HT1080 (cell line): ENCODE data around the gene PKD2L1. TPM values are rescaled to one million over a fixed set of nuclear protein-coding genes. Genes with fewer than 3 reads are reported as not detected.
"Not testable (repeated sequence)": the region's sequence is repeated elsewhere in the genome, so short reads cannot be mapped to it uniquely, and the experiment has no call there.

Experiments
- DNase-seq: peaks from one replicate; pipeline ENCODE4 v3.0.0-alpha.2; 2015; ENCODE audit warnings: low read depth
- total RNA-seq: library from RNA; depleted of rRNA; stranded (reverse); fragments of >200 nt; shearing (Covaris generic); gene quantifications from 2 replicates; pipeline ENCODE4 v1.2.3, GENCODE V29; 2014

Gene PKD2L1
- total RNA-seq, 1 experiment from 2014 or later, result not detected

- no peak for DNase-seq
Observed at GRCh38 chr10:100334762-100335161, 4.7 kb upstream of the PKD2L1 start.

GRCh38 chr10:100333661-100334440 is 3.8 kb upstream of the PKD2L1 start:
- DNase-seq, result no peak

- DNase-seq, result no peak
Observed at GRCh38 chr10:100333106-100333505, 3.1 kb upstream of the PKD2L1 start.

- no peak for DNase-seq
Observed at GRCh38 chr10:100328198-100328597, 1.8 kb downstream of the PKD2L1 start.

DNA sequence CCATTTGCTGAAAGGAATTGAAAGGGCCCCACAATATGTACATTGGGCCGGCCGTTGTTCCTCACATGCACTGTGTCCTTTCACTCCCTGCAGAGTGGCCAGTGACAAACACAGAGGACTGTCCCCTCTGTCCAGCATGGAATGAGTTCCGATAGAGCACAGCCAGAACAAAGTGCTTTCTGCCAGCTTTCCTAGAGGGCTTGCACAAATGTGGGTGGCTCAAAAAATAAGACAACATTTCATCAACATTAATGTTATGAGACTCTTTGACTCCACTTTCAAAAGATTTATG is 2.4 kb downstream of the PKD2L1 start:
- DNase-seq, result no peak

GRCh38 chr10:100327007-100327717 is 2.9 kb downstream of the PKD2L1 start:
- no peak for DNase-seq

- no peak for DNase-seq
Observed at GRCh38 chr10:100325158-100325557, 4.9 kb downstream of the PKD2L1 start.

GRCh38 chr10:100319707-100320402 is 10.2 kb downstream of the PKD2L1 start:
- DNase-seq, result no peak

GRCh38 chr10:100318207-100318606 is 11.8 kb downstream of the PKD2L1 start:
- peak; percentile 11 for DNase-seq

- DNase-seq, result no peak
Observed at GRCh38 chr10:100315615-100316014, 14.4 kb downstream of the PKD2L1 start.

DNA sequence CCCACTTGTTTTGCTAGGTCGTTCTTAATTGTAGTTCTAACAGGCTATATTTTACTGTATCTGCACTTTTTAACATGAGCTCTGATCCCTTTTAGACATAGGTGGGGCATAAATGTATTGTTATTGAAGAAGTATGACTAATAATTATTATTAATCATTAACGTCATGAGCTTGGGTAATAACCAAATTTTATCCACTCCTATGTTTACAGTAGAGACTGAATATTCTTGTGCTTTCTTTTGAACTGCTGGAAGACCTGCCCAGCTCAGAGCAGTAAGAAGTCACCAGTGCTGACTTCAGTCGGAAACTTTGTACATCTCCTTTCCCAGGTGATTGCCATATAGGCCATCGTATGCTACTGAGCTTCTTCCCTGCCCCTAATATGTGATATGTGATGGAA is 18.7 kb downstream of the PKD2L1 start:
- DNase-seq, result no peak

DNA sequence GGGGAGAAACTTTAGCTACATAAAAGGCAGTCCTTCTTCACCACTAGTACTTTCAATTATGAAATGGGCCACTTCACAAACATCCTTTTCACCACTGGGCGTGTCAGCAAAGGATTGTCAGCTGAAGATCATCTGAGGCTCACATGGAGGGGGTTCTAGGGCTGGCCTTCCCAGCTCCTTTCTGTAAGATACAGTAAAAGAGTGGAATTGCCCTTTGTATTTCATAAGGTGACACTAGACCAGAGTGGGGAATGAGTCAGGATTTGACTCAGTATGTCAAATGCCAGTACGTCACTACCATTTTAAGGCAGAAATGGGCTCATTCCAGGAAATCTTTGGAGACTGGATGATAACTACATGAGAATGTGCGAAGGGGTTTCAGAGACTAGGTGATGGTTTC is 22.3 kb downstream of the PKD2L1 start:
- DNase-seq, result peak; percentile 58

GRCh38 chr10:100306861-100307260 is 23.2 kb downstream of the PKD2L1 start:
- no peak for DNase-seq

GRCh38 chr10:100304414-100304813 is 25.6 kb downstream of the PKD2L1 start:
- DNase-seq, result no peak

DNA sequence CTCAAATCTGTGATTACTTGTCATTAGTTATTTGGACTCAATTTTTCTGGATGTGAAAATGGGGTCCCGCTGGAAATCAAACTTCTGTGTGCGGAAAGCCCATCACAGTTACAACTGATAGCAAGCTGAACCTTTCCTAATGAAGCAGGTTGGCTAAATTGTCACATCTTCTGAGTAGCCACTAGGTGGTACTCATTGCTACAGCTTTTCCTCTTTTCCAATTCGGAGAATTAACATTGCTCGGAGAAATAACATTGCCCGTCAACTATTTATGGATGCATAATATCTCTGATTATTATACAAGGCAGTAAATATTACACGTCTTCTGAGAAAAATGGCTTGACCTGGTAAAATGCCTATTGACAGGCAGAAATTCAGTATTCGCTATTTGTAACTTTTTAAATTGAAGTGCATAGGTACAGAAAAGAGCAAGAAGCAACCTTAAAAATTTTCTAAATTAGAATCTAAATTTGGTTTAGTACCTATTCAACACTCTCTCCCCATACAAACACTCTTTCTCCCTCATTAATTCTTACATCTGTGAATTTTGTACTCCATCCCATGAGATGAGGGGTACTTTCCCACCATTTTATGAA is 26.2 kb downstream of the PKD2L1 start:
- no peak for DNase-seq

DNA sequence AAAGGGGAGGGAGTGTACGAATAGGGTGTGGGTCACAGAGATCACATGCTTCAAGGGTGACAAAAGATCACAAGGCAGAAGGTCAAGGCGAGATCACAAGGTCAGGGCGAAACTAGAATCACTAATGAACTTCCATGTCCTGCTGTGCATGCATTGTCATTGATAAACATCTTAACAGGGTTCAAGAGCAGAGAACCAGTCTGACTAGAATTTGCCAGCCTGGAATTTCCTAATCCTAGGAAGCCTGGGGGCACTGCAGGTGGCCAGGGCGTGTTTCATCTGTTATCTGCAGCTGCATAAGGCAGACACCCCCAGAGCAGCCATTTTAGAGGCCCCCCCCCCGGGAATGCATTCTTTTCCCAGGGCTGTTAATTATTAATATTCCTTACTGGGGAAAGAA is 28.9 kb downstream of the PKD2L1 start:
- not testable (repeated sequence) for DNase-seq

GRCh38 chr10:100297242-100297641 is 32.8 kb downstream of the PKD2L1 start:
- DNase-seq, result no peak

DNA sequence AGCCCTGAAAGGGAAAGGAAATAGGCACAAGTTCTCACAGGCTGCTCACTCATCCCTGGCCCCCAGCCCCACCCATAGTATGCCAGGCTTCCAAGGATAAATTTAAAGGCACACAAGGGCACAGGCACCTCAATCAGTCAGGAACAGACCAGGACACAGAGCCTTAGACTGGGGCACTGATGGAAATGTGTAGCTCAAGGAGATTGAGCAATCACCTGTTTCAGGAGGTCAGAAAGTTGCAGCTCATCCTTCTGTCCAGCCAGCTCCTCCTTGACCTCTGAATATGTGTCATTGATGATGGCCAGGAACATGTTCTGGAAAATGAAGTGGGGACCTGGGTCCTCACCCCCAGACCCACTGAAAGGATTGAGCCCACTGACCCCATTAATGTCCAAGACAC is 37.0 kb downstream of the PKD2L1 start:
- no peak for DNase-seq

DNA sequence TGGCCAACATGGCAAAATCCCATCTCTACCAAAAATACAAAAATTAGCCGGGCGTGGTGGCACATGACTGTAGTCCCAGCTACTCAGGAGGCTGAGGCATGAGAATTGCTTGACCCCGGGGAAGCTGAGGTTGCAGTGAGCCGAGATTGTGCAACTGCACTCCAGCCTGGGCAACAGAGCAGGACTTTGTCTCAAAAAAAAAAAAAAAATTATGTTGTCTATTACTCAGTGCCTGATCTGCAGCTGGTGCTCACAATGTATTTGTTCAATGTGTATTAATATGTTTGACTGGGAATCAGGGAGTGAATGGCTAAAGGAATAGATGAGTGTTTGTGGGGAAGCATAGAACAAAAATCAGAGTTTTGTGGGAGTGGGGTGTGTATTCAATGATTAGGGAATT is 37.7 kb downstream of the PKD2L1 start:
- peak; percentile 60 for DNase-seq

GRCh38 chr10:100291356-100291755 is 38.7 kb downstream of the PKD2L1 start:
- no peak for DNase-seq

DNA sequence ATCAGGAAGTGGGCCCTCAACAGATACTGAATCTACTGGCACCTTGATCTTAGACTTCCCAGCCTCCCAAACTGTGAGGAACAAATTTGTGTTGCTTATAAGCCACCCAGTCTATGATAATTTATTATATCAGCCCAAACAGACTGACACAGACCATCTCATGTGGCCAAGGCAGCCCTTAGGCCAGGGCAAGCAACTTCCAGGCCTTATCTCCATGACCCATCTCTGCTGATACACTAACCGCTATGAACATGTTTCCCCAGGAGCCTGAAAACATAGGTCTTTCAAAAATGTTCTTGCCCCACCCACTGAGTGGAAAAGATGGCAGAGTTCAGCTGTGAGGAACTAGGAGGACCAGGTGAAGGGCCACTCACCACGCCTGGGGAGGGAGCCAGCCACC is 40.4 kb downstream of the PKD2L1 start:
- no peak for DNase-seq

DNA sequence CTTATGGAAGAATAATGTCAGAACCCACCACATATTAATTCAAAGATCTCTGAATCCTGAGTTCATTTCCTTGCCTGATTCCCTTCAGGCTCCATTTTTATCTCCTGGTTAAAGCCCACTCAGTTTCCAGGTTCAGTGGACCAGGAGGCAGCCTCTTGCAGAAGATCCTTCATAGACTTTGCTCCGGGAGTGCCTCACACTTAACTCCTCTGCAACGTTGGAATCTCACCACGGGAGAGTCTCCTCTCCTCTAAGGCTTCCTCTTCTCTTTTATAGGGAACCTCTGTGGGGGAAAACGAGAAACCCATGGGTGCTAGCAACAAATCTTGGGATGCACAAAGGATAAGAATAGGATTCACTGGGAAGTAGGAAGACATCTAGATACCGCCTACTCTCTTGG is 41.8 kb downstream of the PKD2L1 start:
- no peak for DNase-seq
